Measurements from ENCODE around the gene TSEN54.
"Not testable (repeated sequence)": the region's sequence is repeated elsewhere in the genome, so short reads cannot be mapped to it uniquely, and the experiment has no call there.

The TSEN54 gene

GRCh38 chr17:75520413-75520812 lies 4.1 kb downstream of the TSEN54 start:
- DNase-seq = not testable (repeated sequence)

GRCh38 chr17:75521290-75521689 lies 5.0 kb downstream of the TSEN54 start:
- no peak for DNase-seq

DNA sequence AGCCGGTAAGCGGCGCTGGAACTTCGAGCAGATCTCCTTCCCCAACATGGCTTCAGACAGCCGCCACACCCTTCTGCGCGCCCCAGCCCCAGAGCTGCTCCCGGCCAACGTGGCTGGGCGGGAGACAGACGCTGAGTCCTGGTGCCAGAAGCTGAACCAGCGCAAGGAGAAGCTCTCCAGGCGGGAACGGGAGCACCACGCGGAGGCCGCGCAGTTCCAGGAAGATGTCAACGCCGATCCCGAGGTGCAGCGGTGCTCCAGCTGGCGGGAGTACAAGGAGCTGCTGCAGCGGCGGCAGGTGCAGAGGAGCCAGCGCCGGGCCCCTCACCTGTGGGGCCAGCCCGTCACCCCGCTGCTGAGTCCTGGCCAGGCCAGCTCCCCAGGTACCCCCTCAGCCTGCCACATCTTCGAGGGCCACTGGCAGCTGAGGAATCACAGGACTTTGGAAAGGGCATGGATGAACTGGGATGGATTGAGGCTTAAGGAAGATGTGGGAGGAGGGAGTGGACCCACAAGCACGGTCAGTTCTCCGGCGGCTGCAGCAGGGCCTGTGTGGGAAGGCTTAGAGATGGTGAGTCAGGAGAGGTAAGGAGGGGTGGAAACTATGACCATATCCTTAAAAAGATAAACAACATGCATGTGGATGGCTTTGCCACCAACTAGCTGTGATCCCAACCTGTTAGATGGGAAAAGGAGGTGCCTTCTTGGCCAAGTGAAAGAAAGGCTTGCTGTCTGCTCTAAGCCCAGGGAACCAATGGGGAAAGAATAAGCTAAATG lies 5.8 kb downstream of the TSEN54 start:
- DNase-seq = no peak

- DNase-seq = no peak
These were observed 7.3 kb downstream of the TSEN54 start for GRCh38 chr17:75523647-75524046.

DNA sequence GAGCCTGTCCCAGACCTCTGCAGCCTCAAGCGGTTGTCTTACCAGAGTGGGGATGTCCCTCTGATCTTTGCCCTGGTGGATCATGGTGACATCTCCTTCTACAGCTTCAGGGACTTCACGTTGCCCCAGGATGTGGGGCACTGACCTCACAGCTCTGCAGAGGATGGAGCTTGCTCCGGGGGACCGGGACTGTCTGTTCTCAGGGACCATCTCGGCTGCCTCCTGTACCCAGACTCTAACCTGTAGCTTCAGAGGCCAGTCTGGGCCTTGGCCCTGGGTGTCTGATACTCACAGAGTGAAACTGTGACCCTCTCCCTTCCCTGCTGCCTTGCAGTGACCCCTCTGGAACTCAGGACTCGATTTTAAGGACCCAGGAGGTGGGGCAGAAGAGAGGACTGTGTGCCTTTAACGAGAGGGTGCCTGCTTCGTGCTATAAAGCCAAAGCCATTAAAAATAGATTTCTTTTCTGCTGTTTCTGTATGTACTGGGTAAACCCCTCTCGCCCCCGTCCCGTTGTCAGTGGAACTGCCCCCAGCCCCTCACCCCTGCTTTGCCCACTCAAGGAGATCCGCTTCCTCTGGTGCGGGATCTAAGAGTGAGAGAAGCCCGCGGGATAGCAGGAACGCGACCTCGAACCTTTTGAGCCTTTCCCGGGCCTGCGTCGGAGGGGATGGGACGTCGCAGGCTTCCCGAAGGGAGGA lies 8.1 kb downstream of the TSEN54 start:
- DNase-seq = no peak

- peak; percentile 91 for DNase-seq
These were observed 8.9 kb downstream of the TSEN54 start, which contains the start of gene LLGL2 for GRCh38 chr17:75524970-75525805. Gene LLGL2, plus strand, starts transcription at chr17:75525697. Its CDS starts 17,730 bp downstream, at chr17:75543427.

- no peak for DNase-seq
These were observed 9.7 kb downstream of the TSEN54 start for GRCh38 chr17:75525806-75526554.

DNA sequence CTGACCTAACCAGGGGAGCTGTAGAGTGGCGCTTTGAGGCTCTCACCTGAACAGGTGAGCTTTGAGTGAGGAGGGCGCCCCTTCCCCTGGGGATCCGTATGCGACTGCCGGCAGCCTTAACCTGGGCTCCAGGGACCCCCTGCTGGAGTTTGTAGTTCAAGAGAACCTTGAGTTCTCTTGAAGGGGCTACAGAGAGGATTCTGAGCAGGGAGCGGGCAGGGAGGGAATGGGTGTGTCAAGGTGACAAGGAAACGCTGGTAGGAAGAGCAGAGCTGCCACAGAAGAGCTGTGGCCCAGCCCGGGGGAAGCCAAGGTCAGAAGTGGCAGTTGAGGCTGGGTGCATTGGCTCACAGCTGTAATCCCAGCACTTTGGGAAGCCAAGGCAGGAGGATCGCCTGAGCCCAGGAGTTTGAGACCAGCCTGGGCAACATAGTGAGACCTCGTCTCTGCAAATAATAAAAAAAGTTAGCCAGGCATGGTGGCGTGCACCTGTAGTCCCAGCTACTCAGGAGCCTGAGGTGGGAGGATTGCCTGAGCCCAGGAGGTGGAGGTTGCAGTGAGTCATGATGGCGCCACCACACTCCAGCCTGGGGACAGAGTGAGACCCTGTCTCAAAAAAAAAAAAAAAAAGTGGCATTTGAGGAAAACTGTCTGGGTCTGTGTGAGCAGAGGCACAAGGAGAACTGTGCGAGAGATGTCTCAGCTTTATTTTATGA lies 10.4 kb downstream of the TSEN54 start:
- no peak for DNase-seq

GRCh38 chr17:75530837-75531720 lies 14.8 kb downstream of the TSEN54 start:
- DNase-seq = no peak

GRCh38 chr17:75531721-75532072 lies 15.4 kb downstream of the TSEN54 start:
- no peak for DNase-seq

GRCh38 chr17:75535119-75535537 lies 18.8 kb downstream of the TSEN54 start:
- DNase-seq = no peak

DNA sequence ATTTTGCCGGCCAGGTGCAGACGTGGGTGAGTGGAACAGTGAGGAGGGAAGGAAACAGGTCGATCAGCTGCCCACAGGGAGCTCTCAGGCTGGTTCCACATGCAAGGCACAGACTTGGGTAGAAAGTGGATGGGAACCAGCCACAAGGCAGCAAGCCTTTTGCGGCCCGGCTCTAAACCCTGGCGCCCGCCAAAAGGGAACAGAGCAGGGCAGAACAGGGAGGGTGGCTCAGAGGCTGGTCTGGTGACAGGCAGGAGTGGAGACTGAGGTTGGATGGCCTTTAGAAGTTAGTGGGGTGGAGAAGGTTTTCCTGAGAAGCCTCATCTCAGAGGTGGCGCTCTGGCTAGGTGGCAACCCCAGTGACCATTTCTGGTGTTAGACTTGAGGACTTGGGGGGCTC lies 19.5 kb downstream of the TSEN54 start:
- DNase-seq = no peak

GRCh38 chr17:75536366-75536765 lies 20.0 kb downstream of the TSEN54 start:
- DNase-seq = no peak

GRCh38 chr17:75539967-75540729 lies 23.8 kb downstream of the TSEN54 start:
- no peak for DNase-seq

DNA sequence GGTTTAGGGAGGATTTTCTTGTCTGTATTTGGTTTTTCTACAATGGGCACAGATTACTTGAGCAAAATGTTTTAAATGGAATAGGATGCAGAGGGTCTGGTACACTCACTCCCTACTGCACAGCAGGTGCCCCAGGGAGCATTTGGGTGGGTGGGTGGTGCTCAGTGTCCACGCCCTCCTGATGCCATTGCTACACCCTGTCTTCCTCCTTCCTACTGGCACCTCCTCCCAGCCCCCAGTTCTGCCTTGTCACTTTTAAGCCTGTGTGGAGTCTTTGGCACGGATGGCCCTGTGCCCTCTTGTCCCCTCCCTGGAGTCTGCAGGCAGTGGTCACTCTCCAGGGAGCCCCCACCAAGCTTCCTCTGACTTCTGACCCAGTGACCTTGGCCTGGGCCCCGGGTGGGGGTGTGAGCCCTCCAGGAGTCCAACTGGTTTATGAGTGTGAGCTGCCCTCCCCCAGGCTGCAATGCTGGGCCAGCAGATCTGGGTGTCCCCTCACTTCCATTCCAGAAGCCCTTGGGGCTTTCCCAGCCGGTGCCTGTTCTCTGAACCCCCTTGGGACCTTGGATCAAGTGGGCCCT lies 24.7 kb downstream of the TSEN54 start:
- no peak for DNase-seq

- no peak for DNase-seq
These were observed 25.9 kb downstream of the TSEN54 start for GRCh38 chr17:75542229-75542628.

DNA sequence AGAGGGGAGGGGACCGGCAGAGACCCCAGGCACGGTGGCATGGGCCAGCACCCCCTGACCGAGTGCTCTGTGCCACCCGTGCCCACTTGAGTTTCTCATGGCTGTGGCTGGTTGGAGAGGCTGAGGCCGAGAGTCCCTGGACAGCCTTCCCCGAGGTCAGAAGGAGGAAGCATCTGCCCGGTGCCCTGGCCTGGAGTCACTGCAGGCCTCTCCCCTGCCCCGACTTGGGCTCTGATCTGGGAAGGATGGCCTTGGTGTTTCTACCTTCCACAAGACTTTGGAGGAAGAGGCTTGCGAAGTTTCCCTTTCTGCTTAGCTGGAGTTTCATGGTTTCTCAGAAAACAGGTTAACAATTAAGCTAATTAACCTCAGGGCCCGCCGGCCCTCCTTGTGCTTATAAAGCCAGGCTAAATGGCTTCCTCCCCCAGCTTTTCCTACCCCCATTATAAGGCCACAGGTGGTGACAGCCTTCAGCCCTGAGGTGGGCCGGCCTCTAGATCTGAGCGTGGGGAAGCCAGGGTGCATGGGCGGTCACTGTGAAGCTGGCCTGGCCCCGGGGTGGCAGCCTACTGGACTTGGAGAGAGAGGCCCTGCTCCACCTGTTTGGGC lies 26.5 kb downstream of the TSEN54 start:
- DNase-seq = no peak

GRCh38 chr17:75544250-75544649 lies 27.9 kb downstream of the TSEN54 start:
- no peak for DNase-seq

DNA sequence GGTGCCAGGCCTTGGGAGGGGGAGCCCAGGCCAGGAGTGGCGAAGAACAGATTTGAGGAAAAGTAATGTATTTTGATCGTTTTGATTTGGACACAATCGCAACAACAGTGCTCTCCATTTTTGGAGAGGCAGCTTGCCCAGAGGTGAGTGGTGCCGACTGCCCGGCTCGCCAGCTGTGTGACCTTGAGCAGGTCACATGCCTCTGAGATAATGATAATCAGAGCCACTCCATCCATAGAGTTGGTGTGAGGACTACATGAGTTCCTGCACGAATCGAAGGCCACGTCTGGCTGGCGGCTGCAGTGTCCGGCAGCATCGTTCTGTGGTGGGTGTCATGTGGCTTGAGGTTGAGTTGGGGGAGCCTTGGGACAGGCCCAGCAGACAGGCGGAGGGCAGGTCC lies 29.9 kb downstream of the TSEN54 start:
- no peak for DNase-seq
